Adrenal gland (tissue), 12 donors: ENCODE results near the gene SIM2. TPM values are rescaled to one million over a fixed set of nuclear protein-coding genes. Genes with fewer than 3 reads are reported as not detected.
A peak's percentile ranks its signal among the peaks of the same experiment; 100 is the strongest.

Experiments
- DNase-seq, 7 donors: peaks; one replicate each; pipeline ENCODE4 v3.0.0-alpha.2; 2019 to 2020
- H3K27ac ChIP-seq, 5 donors: fragments of 200-600 bp; sonication (generic) in 4 of 5; 1 replicate in 3 of 5; 2 replicates in 2 of 5; pipeline versions ENCODE4 v1.5.1 to v1.8.0; 2016 to 2020; ENCODE audit warnings: mild to moderate bottlenecking in 1 of 5
- H3K27me3 ChIP-seq: fragments of 200-600 bp; 2 replicates; pipeline ENCODE4 v1.8.0; 2021
- H3K36me3 ChIP-seq, 2 donors: fragments of 200-600 bp; replicated peaks in 1 of 2; 1 replicate in 1 of 2; 2 replicates in 1 of 2; pipeline versions ENCODE4 v1.5.1 to v1.8.0; 2018 to 2022
- H3K4me1 ChIP-seq, 2 donors: fragments of 200-600 bp; replicated peaks in 1 of 2; 1 replicate in 1 of 2; 2 replicates in 1 of 2; pipeline versions ENCODE4 v1.5.1 to v1.8.0; 2018 to 2021
- H3K4me3 ChIP-seq, 4 donors: fragments of 200-600 bp; sonication (generic) in 3 of 4; one replicate each; pipeline ENCODE4 v1.5.1; 2016 to 2018
- H3K9me3 ChIP-seq, 3 donors: fragments of 200-600 bp; sonication (generic) in 1 of 3; replicated peaks in 1 of 3; 1 replicate in 2 of 3; 2 replicates in 1 of 3; pipeline versions ENCODE4 v1.5.1 to v1.8.0; 2016 to 2021
- CTCF ChIP-seq, 6 experiments: fragments of 450-650 bp in 4 of 6; fragments of 200-600 bp in 2 of 6; sonication (generic) in 1 of 6; IDR thresholded peaks; 1 replicate in 5 of 6; 2 replicates in 1 of 6; pipeline versions ENCODE4 v1.5.1 to v1.8.0; 2016 to 2021; ENCODE audit warnings: antibody characterized with exemption in 6 of 6, mild to moderate bottlenecking in 2 of 6, moderate library complexity in 1 of 6
- POLR2A ChIP-seq, 2 donors: fragments of 450-650 bp; IDR thresholded peaks; one replicate each; pipeline ENCODE4 v1.6.1; 2017; ENCODE audit warnings: antibody characterized with exemption in 2 of 2, mild to moderate bottlenecking in 2 of 2, moderate library complexity in 1 of 2
- WGBS, 4 donors: extraction: QIAGEN DNeasy Blood & Tissue Kit in 2 of 4; methylation state at CpG; one replicate each; pipeline versions ENCODE4 v1.1.5 to v1.1.7; 2013 to 2017; 5-methylcytosine and 5-hydroxymethylcytosine counted together
- intact Hi-C, 2 donors: fragments of 100-400 bp; cut with DNase I; formaldehyde crosslinking; loops; one replicate each; pipeline versions ENCODE4 v1.14.1 to v1.15.0; 2022 to 2023
- polyA plus RNA-seq, 3 donors: library from polyadenylated mRNA; stranded (reverse); fragments of 200-250 nt in 2 of 3; fragments of 350-450 nt in 1 of 3; fragmentation: Illumina TruSeq in 1 of 3; extraction: RNeasy Lipid Tissue Mini Kit (QIAGEN cat#74804) in 1 of 3; gene quantifications; one replicate each; pipeline ENCODE4 v1.2.3, GENCODE V29; 2013 to 2014
- total RNA-seq, 9 donors: library from RNA; depleted of rRNA in 4 of 9; stranded (reverse); fragments of >200 nt in 4 of 9; fragments of 120-200 nt in 1 of 9; fragmentation: NEBNext Ultra II Directional in 1 of 9; extraction: Animal tissue kit (Norgen Biotek cat#: 25700) in 1 of 9; gene quantifications; one replicate each; pipeline versions ENCODE4 v1.1.0 to v1.2.4, GENCODE V29; 2013 to 2023
- donor health status: healthy with polysubstance abuse.
- donor health status: Bipolar disorder and iron deficiency.
- donor health status: DM: yes; HTN: yes; CAD: no.
- donor health status: DM: no; HTN: no; CAD: no.
- donor health status: DM: no; HTN: no; CAD: no.
- donor health status: DM: yes; HTN: yes; CAD: no.

SIM2 gene
- total and polyA plus RNA-seq, 12 donors = 0.03 to 0.55 (median 0.15) TPM; not detected in 5

- no peaks in the 10 kb centered on the region for H3K36me3 ChIP-seq
- H3K27me3 ChIP-seq = no peaks in the 10 kb centered on the region
- no peak for DNase-seq
- no peak overlapping the region for H3K27ac ChIP-seq
- no peaks in the 10 kb centered on the region for H3K4me1 ChIP-seq
- WGBS, 4 donors = 84 to 92% (median 90%) methylated on average over 10 of the region's 10 CpGs
- no peaks in the 10 kb centered on the region for H3K9me3 ChIP-seq
- TF ChIP-seq CTCF (IDR thresholded peaks at IDR 0.05) (no peak), POLR2A (IDR thresholded peaks at IDR 0.05) (no peak)
- intact Hi-C loops = no loop called here
- no peak overlapping the region for H3K4me3 ChIP-seq
Observed at GRCh38 chr21:36791180-36791579, 92.3 kb downstream of the SIM2 start.

- no peaks in the 10 kb centered on the region for H3K4me1 ChIP-seq
- no peaks in the 10 kb centered on the region for H3K27me3 ChIP-seq
- H3K27ac ChIP-seq = no peak overlapping the region
- no peak overlapping the region for H3K4me3 ChIP-seq
- TF ChIP-seq CTCF (IDR thresholded peaks at IDR 0.05) = no peak
- no peak for TF ChIP-seq POLR2A (IDR thresholded peaks at IDR 0.05)
- intact Hi-C loops = no loop called here
- DNase-seq = peak in 4 of 7 donors; percentile 24 to 79 (median 32)
- H3K9me3 ChIP-seq = no peaks in the 10 kb centered on the region
- 86 to 89% (median 87%) methylated on average over 17 to 21 of the region's 21 CpGs for WGBS, 4 donors
- no peaks in the 10 kb centered on the region for H3K36me3 ChIP-seq
Observed at GRCh38 chr21:36791695-36792470, 93.0 kb downstream of the SIM2 start.

- Histone ChIP-seq H3K9me3 (no peaks in the 10 kb centered on the region), H3K4me3 (no peak overlapping the region), H3K36me3 (no peaks in the 10 kb centered on the region), H3K4me1 (no peaks in the 10 kb centered on the region), H3K27me3 (no peaks in the 10 kb centered on the region), H3K27ac (no peak overlapping the region)
- WGBS, 4 donors = 58 to 79% (median 67%) methylated on average over 5 to 6 of the region's 6 CpGs
- no peak for TF ChIP-seq CTCF (IDR thresholded peaks at IDR 0.05)
- TF ChIP-seq POLR2A (IDR thresholded peaks at IDR 0.05) = no peak
- intact Hi-C loops = no loop called here
- peak in 3 of 7 donors; percentile 7 to 50 (median 35) for DNase-seq
Observed at GRCh38 chr21:36792505-36792967, 93.6 kb downstream of the SIM2 start.

- no peaks in the 10 kb centered on the region for H3K27me3 ChIP-seq
- 90 to 94% (median 91%) methylated on average over 2 of the region's 2 CpGs for WGBS, 4 donors
- no peaks in the 10 kb centered on the region for H3K4me1 ChIP-seq
- H3K9me3 ChIP-seq = no peaks in the 10 kb centered on the region
- H3K27ac ChIP-seq = no peak overlapping the region
- H3K36me3 ChIP-seq = no peaks in the 10 kb centered on the region
- intact Hi-C loops = no loop called here
- no peak for DNase-seq
- no peak overlapping the region for H3K4me3 ChIP-seq
- TF ChIP-seq POLR2A (IDR thresholded peaks at IDR 0.05) = no peak
- no peak for TF ChIP-seq CTCF (IDR thresholded peaks at IDR 0.05)
Observed at GRCh38 chr21:36796070-36796469, 97.2 kb downstream of the SIM2 start.
